Vagina (tissue), 2 donors: ENCODE measurements around the gene AMH.

ENCODE experiments used
- POLR2A ChIP-seq, 2 donors: fragments of 450-650 bp; IDR thresholded peaks; one replicate each; pipeline ENCODE4 v1.6.1; 2017; ENCODE audit warnings: antibody characterized with exemption in 2 of 2, mild to moderate bottlenecking in 2 of 2, moderate library complexity in 2 of 2
- TF ChIP-seq, protein P1 (sequence below), 3 experiments: fragments of 450-650 bp in 2 of 3; fragments of 200-600 bp in 1 of 3; sonication (generic) in 1 of 3; IDR thresholded peaks; one replicate each; pipeline ENCODE4 v1.5.1; 2017 to 2019; ENCODE audit warnings: antibody characterized with exemption in 3 of 3, mild to moderate bottlenecking in 2 of 3, moderate library complexity in 2 of 3

DNA sequence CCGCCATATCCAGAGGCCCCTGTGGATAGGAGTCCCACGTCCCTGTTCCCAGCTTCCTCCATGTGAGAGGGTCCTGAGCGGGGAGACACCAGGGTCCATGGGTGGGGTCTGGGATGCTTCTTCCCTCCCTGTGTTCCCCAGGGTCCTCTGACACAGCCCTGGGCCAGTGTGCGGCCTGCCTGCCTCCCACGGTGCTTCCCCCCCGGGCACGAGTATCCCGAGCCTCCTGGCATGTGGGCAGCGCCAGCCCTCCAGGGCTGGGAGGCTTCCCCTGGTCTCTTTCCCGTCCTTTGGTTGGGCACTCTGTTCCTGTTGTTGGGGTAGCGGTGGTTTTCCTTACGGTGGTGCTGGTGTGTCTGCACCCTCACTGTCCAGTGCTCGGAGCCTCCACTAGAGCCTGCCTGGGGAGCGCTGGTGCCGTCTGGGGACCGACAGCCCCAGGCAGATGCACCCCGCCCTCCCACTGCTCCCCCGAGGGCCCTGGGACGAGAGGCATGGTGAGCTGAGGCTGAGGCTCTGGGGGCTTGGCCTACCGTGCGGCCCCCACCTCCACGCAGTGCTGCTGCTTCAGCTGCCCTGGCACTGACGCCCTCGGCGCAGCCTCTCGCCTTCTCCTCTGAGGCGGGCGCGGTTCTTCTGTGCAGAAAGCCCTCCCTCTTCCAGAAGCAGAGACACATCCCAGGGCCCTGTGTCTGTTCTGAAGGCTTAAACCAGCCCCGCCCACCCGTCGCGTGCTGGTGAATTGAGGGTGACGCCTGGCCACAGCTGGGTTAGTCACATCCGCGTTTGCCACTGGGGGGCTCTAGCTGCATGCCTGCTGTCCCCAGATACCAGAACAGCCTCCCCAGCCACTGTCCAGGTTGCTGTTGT, 40.9 kb upstream of the AMH start:
- TF ChIP-seq POLR2A (IDR thresholded peaks at IDR 0.05) = no peak
- TF ChIP-seq, protein P1, sequence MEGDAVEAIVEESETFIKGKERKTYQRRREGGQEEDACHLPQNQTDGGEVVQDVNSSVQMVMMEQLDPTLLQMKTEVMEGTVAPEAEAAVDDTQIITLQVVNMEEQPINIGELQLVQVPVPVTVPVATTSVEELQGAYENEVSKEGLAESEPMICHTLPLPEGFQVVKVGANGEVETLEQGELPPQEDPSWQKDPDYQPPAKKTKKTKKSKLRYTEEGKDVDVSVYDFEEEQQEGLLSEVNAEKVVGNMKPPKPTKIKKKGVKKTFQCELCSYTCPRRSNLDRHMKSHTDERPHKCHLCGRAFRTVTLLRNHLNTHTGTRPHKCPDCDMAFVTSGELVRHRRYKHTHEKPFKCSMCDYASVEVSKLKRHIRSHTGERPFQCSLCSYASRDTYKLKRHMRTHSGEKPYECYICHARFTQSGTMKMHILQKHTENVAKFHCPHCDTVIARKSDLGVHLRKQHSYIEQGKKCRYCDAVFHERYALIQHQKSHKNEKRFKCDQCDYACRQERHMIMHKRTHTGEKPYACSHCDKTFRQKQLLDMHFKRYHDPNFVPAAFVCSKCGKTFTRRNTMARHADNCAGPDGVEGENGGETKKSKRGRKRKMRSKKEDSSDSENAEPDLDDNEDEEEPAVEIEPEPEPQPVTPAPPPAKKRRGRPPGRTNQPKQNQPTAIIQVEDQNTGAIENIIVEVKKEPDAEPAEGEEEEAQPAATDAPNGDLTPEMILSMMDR (IDR thresholded peaks at IDR 0.05) = no peak
